Caco-2 (cell line): ENCODE data around the gene KIAA0825. TPM values are rescaled to one million over a fixed set of nuclear protein-coding genes. Genes with fewer than 3 reads are reported as not detected.

Experiments
- BruUV-seq: library from RNA; stranded (reverse); fragments of 400-500 nt; replicated peaks from 2 replicates; lab custom pipeline; 2021; lab: Mats Ljungman, UMichigan
- CTCF ChIA-PET: fragments of 300-600 bp; sonication (Branson Sonifier 250); formaldehyde crosslinking; loops from one replicate; lab custom pipeline; 2022; ENCODE audit warnings: antibody characterized with exemption; lab: Charles Lee
- POLR2A ChIA-PET: fragments of 300-600 bp; sonication (Branson Sonifier 250); formaldehyde crosslinking; loops from one replicate; lab custom pipeline; 2022; ENCODE audit warnings: antibody characterized with exemption; lab: Charles Lee
- DNase-seq, 2 experiments: peaks; one replicate each; pipeline versions ENCODE4 v3.0.0 to v3.0.0-alpha.2; 2020 to 2022
- H3K27me3 ChIP-seq: replicated peaks from 2 replicates; pipeline ENCODE4 v1.6.0; 2011; ENCODE audit warnings: low read length; ENCODE audit not compliant: control insufficient read depth, insufficient read depth
- H3K36me3 ChIP-seq: 2 replicates; pipeline ENCODE4 v1.5.1; 2011; ENCODE audit warnings: low read length; ENCODE audit not compliant: control insufficient read depth, insufficient read depth
- H3K4me1 ChIP-seq: fragments of 250-450 bp; sonication (Bioruptor Pico); 2 replicates; pipeline ENCODE4 v1.5.1; 2020; ENCODE audit warnings: mild to moderate bottlenecking
- H3K4me3 ChIP-seq: 2 replicates; pipeline ENCODE4 v1.5.1; 2011; ENCODE audit warnings: low read depth, mild to moderate bottlenecking, control low read depth, low read length
- H3K9me3 ChIP-seq: fragments of 250-450 bp; sonication (Bioruptor Pico); 2 replicates; pipeline ENCODE4 v1.5.1; 2020; ENCODE audit warnings: mild to moderate bottlenecking, moderate library complexity
- H3K27ac Mint-ChIP-seq: one replicate; pipeline ENCODE4 v1.8.0; 2022; ENCODE audit warnings: mixed read lengths; ENCODE audit not compliant: unreplicated experiment
- H3K27me3 Mint-ChIP-seq: one replicate; pipeline ENCODE4 v1.8.0; 2022; ENCODE audit warnings: mixed read lengths; ENCODE audit not compliant: insufficient read depth, unreplicated experiment
- H3K36me3 Mint-ChIP-seq: one replicate; pipeline ENCODE4 v1.8.0; 2022; ENCODE audit warnings: mild to moderate bottlenecking, mixed read lengths; ENCODE audit not compliant: insufficient read depth, unreplicated experiment
- H3K4me1 Mint-ChIP-seq: one replicate; pipeline ENCODE4 v1.8.0; 2022; ENCODE audit warnings: low read depth, mixed read lengths; ENCODE audit not compliant: unreplicated experiment
- H3K4me3 Mint-ChIP-seq: one replicate; pipeline ENCODE4 v1.8.0; 2022; ENCODE audit warnings: mild to moderate bottlenecking, moderate library complexity, mixed read lengths; ENCODE audit not compliant: unreplicated experiment
- H3K9me3 Mint-ChIP-seq: one replicate; pipeline ENCODE4 v1.8.0; 2022; ENCODE audit warnings: mixed read lengths; ENCODE audit not compliant: unreplicated experiment
- intact Hi-C: fragments of 100-400 bp; cut with micrococcal nuclease; formaldehyde crosslinking; loops from one replicate; pipeline ENCODE4 v1.10.0; 2022; ENCODE audit not compliant: unreplicated experiment
- total RNA-seq: library from RNA; stranded (reverse); gene quantifications from 2 replicates; pipeline ENCODE4 v1.2.3, GENCODE V29; 2022
- TF ChIP-seq, protein P1 (sequence below), 2 experiments: fragments of 200-600 bp in 1 of 2; IDR thresholded peaks; 1 replicate in 1 of 2; 2 replicates in 1 of 2; pipeline versions ENCODE4 v1.5.1 to v1.8.0; 2011 to 2022; ENCODE audit warnings: antibody characterized with exemption in 1 of 2, control low read depth in 1 of 2, inconsistent platforms in 1 of 2, low read depth in 1 of 2, low read length in 1 of 2, mild to moderate bottlenecking in 1 of 2, moderate library complexity in 1 of 2; ENCODE audit not compliant: insufficient read depth in 1 of 2, severe bottlenecking in 1 of 2, unreplicated experiment in 1 of 2

KIAA0825 gene
- total RNA-seq, 1 experiment from 2014 or later: 0.50 TPM

DNA sequence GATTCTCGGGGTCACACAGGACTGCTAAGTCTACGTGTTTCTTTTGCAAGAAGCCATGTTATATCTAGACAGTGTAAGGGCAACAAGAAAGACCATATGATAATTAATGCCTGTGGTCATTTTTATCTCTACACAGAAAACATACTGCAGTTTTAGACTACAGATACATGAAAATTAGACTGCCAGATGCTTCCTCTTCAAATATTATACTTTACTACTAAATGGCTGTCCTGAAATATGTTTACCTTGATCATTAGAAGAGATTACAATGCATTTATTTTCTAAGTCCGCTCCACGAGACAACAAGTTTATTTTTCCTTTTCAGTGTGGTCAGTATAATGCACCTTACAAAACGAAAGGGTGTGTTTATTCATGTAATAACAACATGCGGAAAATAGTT lies 147.6 kb downstream of the KIAA0825 start:
- H3K9me3 Mint-ChIP-seq: no peaks in the 10 kb centered on the region
- H3K27me3 ChIP-seq: no peaks in the 10 kb centered on the region
- CTCF ChIA-PET: no interaction called here
- H3K4me1 ChIP-seq: no peaks in the 10 kb centered on the region
- no peaks in the 10 kb centered on the region for H3K27me3 Mint-ChIP-seq
- TF ChIP-seq, protein P1, sequence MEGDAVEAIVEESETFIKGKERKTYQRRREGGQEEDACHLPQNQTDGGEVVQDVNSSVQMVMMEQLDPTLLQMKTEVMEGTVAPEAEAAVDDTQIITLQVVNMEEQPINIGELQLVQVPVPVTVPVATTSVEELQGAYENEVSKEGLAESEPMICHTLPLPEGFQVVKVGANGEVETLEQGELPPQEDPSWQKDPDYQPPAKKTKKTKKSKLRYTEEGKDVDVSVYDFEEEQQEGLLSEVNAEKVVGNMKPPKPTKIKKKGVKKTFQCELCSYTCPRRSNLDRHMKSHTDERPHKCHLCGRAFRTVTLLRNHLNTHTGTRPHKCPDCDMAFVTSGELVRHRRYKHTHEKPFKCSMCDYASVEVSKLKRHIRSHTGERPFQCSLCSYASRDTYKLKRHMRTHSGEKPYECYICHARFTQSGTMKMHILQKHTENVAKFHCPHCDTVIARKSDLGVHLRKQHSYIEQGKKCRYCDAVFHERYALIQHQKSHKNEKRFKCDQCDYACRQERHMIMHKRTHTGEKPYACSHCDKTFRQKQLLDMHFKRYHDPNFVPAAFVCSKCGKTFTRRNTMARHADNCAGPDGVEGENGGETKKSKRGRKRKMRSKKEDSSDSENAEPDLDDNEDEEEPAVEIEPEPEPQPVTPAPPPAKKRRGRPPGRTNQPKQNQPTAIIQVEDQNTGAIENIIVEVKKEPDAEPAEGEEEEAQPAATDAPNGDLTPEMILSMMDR (IDR thresholded peaks at IDR 0.05; ENCODE audit: insufficient read depth in 1 of 2, low read depth in 1 of 2, low read length in 1 of 2, severe bottlenecking in 1 of 2, unreplicated experiment in 1 of 2): no peak
- intact Hi-C loops: no loop called here
- no TSS peak for BruUV-seq
- no peaks in the 10 kb centered on the region for H3K36me3 ChIP-seq
- H3K4me1 Mint-ChIP-seq: no peaks in the 10 kb centered on the region
- H3K9me3 ChIP-seq: no peaks in the 10 kb centered on the region
- no peaks in the 10 kb centered on the region for H3K36me3 Mint-ChIP-seq
- no peak for DNase-seq
- H3K27ac Mint-ChIP-seq: no peak overlapping the region
- H3K4me3 ChIP-seq: no peak overlapping the region
- POLR2A ChIA-PET: no interaction called here
- H3K4me3 Mint-ChIP-seq: no peak overlapping the region

DNA sequence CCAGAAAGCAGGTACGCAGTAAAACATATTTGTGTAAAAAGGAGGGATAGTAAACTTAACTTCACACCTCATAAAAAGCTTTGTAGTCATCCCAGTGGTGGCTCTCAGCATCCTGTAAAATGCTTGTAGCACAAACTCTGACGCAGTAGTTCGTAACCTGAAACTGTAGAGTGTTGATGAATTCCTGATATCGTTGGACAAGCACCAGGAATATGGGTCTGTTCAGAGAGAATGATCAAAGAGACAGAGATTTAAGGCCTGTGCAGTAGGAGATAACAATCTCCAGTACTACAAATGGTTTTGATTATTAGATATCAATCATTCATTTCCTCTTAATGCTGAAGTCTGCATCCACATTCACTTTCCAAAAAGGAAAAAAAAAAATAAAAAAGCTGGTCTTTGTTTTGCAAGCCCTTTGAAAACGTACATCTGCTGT lies 148.5 kb downstream of the KIAA0825 start:
- no peak overlapping the region for H3K4me3 Mint-ChIP-seq
- CTCF ChIA-PET: no interaction called here

DNA sequence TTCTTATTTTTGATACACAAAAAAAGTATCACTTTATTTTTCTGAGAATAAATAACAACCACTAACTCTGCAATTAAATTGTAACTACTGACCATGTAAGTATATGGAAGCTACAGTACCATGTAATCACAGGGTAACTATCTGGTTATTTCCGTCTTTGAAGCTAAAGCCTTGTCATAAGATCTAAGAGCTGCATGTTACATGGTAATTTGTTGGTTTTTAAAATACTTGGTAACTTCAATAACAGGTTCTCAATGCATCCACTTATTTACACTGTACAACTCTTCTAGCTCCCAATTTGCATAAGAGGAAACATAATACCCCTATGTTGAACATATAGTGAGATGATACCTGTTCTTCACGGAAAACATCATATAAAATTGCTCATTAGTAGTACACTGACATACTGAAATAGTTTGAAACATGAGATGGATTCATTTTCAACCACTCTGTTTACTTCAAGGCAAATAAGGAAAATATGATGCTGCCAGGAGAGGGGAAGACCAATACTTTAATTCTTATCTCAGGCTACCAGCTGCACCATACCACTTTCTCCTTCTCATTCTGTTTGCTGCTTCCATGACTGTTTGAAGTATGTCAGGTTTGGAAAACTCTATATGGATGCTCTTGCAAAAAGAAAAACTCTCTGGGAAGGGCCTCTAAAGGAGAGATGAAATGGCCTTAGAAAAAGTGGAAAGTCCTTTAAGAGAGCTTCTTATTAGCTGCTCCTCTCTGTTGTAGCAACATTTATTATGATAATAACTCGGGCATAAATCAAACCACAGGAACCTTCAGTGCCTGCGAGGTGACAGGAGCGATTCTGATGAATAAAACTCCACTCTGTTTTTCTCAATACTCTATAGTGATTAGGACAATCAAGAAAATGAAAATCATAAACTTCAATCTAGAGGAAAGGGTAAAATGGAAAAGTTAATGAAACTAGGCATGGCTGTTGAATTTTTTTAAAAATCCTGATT lies 150.2 kb downstream of the KIAA0825 start:
- H3K27ac Mint-ChIP-seq: no peak overlapping the region
- no peaks in the 10 kb centered on the region for H3K9me3 Mint-ChIP-seq
- H3K36me3 Mint-ChIP-seq: no peaks in the 10 kb centered on the region
- H3K4me1 Mint-ChIP-seq: no peaks in the 10 kb centered on the region
- no peaks in the 10 kb centered on the region for H3K27me3 Mint-ChIP-seq
- ChIA-PET CTCF (no interaction called here), POLR2A (interaction anchor here (0.5 kb wide), 1 partner anchor 491 kb away, joined by 3 read pairs; no protein-coding TSS in a partner anchor)
- BruUV-seq: no TSS peak
- Histone ChIP-seq H3K36me3 (no peaks in the 10 kb centered on the region), H3K9me3 (no peaks in the 10 kb centered on the region), H3K4me3 (no peak overlapping the region), H3K4me1 (no peaks in the 10 kb centered on the region), H3K27me3 (no peaks in the 10 kb centered on the region)
- intact Hi-C loops: no loop called here
- no peak overlapping the region for H3K4me3 Mint-ChIP-seq
- DNase-seq: no peak
- TF ChIP-seq, protein P1 (IDR thresholded peaks at IDR 0.05; ENCODE audit: insufficient read depth in 1 of 2, low read depth in 1 of 2, low read length in 1 of 2, severe bottlenecking in 1 of 2, unreplicated experiment in 1 of 2): no peak

More for the DNA sequence above, 148.5 kb downstream of the KIAA0825 start:
- POLR2A ChIA-PET: no interaction called here
- Histone ChIP-seq H3K27me3 (no peaks in the 10 kb centered on the region), H3K4me1 (no peaks in the 10 kb centered on the region), H3K9me3 (no peaks in the 10 kb centered on the region), H3K4me3 (no peak overlapping the region), H3K36me3 (no peaks in the 10 kb centered on the region)
- no TSS peak for BruUV-seq
- Mint-ChIP-seq H3K27ac (no peak overlapping the region), H3K27me3 (no peaks in the 10 kb centered on the region), H3K9me3 (no peaks in the 10 kb centered on the region), H3K36me3 (no peaks in the 10 kb centered on the region), H3K4me1 (no peaks in the 10 kb centered on the region)
- no peak for DNase-seq
- intact Hi-C loops: no loop called here
- TF ChIP-seq, protein P1 (IDR thresholded peaks at IDR 0.05; ENCODE audit: insufficient read depth in 1 of 2, low read depth in 1 of 2, low read length in 1 of 2, severe bottlenecking in 1 of 2, unreplicated experiment in 1 of 2): no peak
